Daoy (cell line): Measurements from ENCODE around the gene LAMC1. TPM values are rescaled to one million over a fixed set of nuclear protein-coding genes. Genes with fewer than 3 reads are reported as not detected.

Experiments
- DNase-seq: peaks from one replicate; pipeline ENCODE4 v3.0.0-alpha.2; 2015; ENCODE audit warnings: low read depth
- total RNA-seq: library from RNA; depleted of rRNA; stranded (reverse); fragments of >200 nt; shearing (Covaris generic); gene quantifications from 2 replicates; pipeline ENCODE4 v1.2.3, GENCODE V29; 2014

The LAMC1 gene
- total RNA-seq, 1 experiment from 2014 or later, result 117 TPM

GRCh38 chr1:183105449-183105848 is 82.2 kb downstream of the LAMC1 start:
- DNase-seq, result no peak

GRCh38 chr1:183106166-183106565 is 82.9 kb downstream of the LAMC1 start:
- DNase-seq, result no peak

- no peak for DNase-seq
Observed at GRCh38 chr1:183106746-183107145, 83.5 kb downstream of the LAMC1 start.

- DNase-seq, result no peak
Observed at GRCh38 chr1:183110326-183110880, 87.2 kb downstream of the LAMC1 start.

DNA sequence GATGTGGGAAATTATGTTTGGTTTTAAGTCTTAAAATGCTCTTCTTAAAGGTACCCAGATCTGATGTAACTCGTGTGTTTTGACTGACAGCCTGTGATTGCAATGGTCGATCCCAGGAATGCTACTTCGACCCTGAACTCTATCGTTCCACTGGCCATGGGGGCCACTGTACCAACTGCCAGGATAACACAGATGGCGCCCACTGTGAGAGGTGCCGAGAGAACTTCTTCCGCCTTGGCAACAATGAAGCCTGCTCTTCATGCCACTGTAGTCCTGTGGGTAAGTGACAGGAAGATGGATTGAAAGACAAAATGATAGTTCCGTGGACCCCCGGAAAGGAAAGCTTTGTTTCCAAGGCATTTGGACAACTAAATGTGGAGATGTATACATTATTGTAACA is 91.2 kb downstream of the LAMC1 start:
- DNase-seq, result no peak

- DNase-seq, result no peak
Observed at GRCh38 chr1:183116416-183116815, 93.2 kb downstream of the LAMC1 start.

DNA sequence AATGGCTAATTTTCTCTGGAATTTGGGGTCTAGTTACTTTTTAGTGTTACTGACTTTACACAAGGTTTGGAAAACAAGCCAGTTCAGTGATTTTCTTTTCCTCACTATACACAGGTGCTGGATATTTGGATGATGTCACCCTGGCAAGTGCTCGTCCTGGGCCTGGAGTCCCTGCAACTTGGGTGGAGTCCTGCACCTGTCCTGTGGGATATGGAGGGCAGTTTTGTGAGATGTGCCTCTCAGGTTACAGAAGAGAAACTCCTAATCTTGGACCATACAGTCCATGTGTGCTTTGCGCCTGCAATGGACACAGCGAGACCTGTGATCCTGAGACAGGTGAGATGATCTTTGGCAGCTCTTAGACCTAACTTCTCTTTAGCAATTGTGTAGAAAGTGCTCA is 98.4 kb downstream of the LAMC1 start:
- no peak for DNase-seq

DNA sequence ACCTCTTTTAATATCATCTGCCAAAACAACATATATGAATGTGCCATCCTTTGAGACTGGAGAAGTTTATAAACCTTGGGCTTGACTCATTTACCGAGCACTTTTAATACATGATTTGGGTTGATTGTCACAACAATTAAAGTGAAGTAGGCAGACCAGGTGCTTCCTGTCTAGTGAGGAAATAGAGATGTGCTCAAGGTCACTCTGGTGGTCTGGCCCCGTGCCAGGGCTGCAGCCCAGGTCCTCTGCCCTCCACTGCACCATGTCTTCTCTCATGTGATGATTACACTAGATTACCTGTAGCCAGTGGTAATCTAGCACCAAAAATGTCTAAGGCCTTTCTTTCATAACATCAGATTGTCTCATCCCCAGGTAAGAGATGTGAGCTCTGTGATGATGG is 101.0 kb downstream of the LAMC1 start:
- no peak for DNase-seq

GRCh38 chr1:183125279-183125999 is 102.2 kb downstream of the LAMC1 start:
- no peak for DNase-seq

GRCh38 chr1:183126000-183126366 is 102.8 kb downstream of the LAMC1 start:
- no peak for DNase-seq

DNA sequence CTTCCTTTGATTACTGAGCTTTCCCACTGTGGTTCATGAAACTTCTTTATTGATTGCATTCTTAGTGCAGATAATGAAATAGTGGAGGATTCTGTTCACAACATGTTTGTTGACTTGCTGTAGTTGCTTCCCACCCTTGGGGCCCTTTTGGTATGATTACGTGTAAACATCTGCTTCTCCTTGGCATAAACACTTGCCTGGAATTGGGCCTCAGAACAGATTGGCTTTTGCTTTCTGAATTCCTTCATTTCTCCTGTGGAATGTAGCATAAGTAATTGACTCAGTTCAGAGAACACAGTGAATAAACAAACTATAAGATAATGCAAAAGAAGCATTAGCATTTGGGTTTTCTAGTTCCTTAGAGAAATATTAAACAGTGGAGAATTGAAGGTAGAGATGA is 103.3 kb downstream of the LAMC1 start:
- no peak for DNase-seq

DNA sequence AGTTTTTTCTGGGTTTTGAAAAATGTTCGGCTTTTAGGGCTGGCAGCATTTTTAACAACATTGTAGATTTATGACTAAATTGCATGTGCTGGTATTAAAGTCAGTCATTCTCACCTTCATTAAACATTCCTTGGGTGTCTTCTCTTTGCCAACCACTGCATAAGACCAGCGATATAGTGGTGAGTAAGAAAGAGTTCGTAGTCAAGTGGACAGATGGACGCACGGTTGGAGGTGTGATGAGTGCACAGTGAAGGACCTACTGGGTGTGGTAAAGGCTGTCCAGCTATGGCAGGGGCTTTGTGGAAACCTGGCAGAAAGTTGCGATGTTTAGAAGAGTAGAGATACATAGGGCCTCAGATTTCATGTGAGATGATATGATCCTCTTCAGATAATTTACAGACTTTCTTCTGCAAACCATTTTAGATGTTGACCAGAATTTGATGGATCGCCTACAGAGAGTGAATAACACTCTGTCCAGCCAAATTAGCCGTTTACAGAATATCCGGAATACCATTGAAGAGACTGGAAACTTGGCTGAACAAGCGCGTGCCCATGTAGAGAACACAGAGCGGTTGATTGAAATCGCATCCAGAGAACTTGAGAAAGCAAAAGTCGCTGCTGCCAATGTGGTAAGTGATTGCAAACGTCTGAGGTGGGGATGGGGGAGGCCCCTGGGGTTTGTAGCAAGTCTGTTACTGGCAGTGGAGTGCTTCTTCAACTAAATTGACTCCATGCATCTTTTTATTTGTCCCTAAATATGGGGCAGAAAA is 106.9 kb downstream of the LAMC1 start:
- no peak for DNase-seq

DNA sequence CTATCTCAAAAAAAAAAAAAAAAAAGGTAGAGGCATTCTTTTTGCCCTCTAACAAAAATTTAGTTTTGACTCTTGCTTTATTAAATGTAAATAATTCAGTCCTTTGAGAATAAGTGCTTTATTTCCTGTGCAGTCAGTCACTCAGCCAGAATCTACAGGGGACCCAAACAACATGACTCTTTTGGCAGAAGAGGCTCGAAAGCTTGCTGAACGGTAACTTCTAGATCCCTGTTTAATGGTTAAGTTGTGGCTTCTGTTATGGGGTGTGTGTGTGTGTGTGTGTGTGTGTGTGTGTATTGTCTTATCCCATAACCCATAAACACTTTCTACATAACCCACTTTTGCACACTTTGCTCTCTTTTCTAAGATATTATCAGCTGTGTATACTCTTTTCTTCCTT is 107.9 kb downstream of the LAMC1 start:
- no peak for DNase-seq

DNA sequence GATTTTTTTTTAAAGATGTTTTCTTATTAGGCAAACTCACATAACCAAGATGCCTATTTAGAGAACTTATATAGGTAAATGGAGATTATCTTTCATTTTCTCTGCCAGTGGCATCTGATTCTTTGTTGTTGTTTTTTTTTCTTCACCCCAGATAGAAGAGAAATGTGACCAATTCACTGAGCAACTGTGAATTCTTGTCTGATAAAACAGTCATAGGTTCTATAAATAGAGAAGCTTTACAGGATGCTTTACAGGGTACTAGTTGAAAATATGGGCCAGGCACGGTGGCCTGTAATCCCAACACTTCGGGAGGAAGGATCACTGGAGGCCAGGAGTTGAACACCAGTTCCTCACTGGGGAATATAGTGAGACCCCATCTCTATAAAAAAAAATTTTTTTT is 112.1 kb downstream of the LAMC1 start:
- DNase-seq, result no peak

DNA sequence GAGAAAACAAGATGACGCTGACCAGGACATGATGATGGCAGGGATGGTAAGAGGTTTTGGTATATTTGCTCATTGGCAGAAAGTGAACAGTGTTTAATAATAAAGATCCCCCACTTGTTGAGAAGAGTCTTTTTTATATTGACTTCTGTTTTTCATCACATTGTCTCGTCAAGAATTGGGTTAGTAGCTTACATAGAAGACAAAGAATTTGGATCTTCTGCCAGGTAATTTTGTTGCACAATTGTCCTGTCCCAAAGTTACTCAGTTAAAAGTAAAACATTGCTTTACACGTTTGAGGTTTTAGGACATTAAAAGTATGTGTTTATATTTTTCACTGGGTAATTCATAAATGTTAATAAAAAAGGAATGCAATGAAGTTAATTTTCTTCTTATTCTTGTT is 114.6 kb downstream of the LAMC1 start:
- DNase-seq, result no peak

DNA sequence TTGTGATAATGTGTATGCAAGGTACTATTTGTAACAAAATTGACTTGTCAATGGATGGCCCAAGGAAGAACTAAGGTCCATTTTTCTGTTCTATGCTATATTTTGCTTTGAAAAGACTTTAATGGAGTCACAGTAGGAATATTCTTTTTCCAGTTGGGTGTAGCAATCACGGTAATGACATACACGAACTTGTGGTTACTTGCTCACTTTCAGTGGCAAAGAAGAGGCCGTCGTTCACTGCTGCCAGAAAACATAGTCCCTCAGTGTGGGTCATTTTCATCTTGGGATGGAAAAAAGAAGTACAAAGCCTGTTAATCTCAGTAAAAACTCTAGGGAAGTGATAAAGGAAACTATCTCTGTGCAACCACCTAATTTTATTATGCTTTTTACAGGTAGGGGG is 115.1 kb downstream of the LAMC1 start:
- no peak for DNase-seq

DNA sequence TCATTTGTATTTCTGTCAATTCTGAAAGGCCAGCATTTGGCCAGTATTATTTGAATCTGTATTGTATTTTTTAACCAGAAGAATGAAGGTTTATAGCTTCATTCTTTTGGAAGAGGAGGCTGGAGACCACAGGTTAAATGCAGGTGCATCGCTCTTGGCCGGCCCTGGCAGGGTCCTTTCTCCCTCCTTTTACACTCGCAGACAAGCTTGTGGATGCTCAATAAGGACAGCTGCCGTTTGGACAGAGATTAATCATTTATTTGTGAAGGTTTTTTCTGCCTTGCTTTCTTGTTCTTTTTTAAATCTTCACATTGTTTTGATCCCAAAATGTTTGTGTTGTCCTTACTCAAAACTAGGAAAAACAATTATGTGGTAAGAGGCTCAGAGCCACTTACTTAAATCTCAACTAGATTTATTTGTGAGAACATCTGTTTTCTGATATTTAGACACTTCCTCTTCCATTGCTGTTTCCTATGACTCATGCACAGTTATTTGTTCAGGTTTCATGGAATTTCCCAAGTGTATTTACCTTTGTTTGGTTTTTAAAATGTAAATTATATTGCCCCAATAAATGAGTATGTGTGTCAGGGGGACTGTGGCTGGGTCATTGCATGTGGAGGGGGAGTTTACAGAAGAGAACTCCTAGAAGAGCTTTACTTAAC is 116.2 kb downstream of the LAMC1 start:
- peak; percentile 67 for DNase-seq

- DNase-seq, result no peak
Observed at GRCh38 chr1:183140633-183141032, 117.4 kb downstream of the LAMC1 start.

DNA sequence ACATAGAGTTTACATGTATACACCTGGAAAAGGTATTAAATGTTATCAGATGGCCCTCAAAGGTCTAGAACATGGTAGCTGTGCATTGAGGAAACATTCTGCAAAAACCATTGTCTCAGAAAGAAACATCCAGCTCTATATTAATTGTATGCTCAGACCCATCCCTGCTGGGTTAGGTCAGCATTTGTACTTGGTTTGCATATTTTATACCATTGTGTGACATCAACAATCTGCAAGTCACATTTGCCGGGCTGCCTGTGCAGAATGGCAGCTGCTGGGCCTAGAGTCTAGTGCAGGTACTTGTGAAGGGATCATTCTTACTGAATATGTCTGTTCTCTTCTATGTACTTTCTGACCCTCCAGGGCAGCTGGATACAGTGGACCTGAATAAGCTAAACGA is 119.0 kb downstream of the LAMC1 start:
- DNase-seq, result no peak

DNA sequence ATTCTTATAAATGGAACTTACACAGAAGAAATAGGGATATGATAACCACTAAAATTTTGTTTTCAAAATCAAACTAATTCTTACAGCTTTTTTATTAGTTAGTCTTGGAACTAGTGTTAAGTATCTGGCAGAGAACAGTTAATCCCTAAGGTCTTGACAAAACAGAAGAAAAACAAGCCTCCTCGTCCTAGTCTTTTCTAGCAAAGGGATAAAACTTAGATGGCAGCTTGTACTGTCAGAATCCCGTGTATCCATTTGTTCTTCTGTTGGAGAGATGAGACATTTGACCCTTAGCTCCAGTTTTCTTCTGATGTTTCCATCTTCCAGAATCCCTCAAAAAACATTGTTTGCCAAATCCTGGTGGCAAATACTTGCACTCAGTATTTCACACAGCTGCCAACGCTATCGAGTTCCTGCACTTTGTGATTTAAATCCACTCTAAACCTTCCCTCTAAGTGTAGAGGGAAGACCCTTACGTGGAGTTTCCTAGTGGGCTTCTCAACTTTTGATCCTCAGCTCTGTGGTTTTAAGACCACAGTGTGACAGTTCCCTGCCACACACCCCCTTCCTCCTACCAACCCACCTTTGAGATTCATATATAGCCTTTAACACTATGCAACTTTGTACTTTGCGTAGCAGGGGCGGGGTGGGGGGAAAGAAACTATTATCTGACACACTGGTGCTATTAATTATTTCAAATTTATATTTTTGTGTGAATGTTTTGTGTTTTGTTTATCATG is 120.5 kb downstream of the LAMC1 start:
- no peak for DNase-seq

GRCh38 chr1:183144752-183145151 is 121.5 kb downstream of the LAMC1 start:
- DNase-seq, result no peak

- DNase-seq, result no peak
Observed at GRCh38 chr1:183147735-183148134, 124.5 kb downstream of the LAMC1 start.
